ENCODE measurements around the gene THAP11. TPM values are rescaled to one million over a fixed set of nuclear protein-coding genes. Genes with fewer than 3 reads are reported as not detected.

The THAP11 gene
- total and polyA plus RNA-seq, 3 experiments from 2014 or later = 52.6 to 153 (median 55.1) TPM

GRCh38 chr16:67837811-67838210 is 4.3 kb upstream of the THAP11 start:
- Mint-ChIP-seq H3K4me3 (peak overlapping the region in 1 of 7 donors; percentile 40), H3K4me1 (peaks cover 14 to 22% (median 18%) of the 10 kb centered on the region in 3 donors), H3K27me3 (peaks cover 0 to 1% of the 10 kb centered on the region in 2 donors), H3K27ac (peak overlapping the region in 1 of 8 donors; percentile 14), H3K9me3 (no peaks in the 10 kb centered on the region), H3K36me3 (peaks cover 0 to 11% (median 0%) of the 10 kb centered on the region in 3 donors)
- ChIA-PET CTCF (interaction anchor here (1.7 kb wide), 1 partner anchor 21 kb away, joined by 7 read pairs; no protein-coding TSS in a partner anchor), POLR2A (interaction anchor here (0.6 kb wide), 1 partner anchor 34 kb away, joined by 4 read pairs; no protein-coding TSS in a partner anchor)
- peaks cover 17% of the 10 kb centered on the region for H3K4me1 ChIP-seq (ENCODE audit: insufficient read depth, low read length)
- no peaks in the 10 kb centered on the region for H3K27me3 ChIP-seq (ENCODE audit: insufficient read depth, low read length, poor library complexity, severe bottlenecking)
- H3K36me3 ChIP-seq (ENCODE audit: insufficient read depth, low read length) = no peaks in the 10 kb centered on the region
- no peak overlapping the region for H3K27ac ChIP-seq (ENCODE audit: low read depth, low read length)
- H3K9me3 ChIP-seq (ENCODE audit: low read length) = no peaks in the 10 kb centered on the region
- H3K4me3 ChIP-seq (ENCODE audit: low read length) = no peak overlapping the region
- DNase-seq = no peak

- H3K4me1 ChIP-seq (ENCODE audit: insufficient read depth, low read length) = peaks cover 41% of the 10 kb centered on the region
- Mint-ChIP-seq H3K4me3 (peak overlapping the region; percentile 26 to 99 (median 96)), H3K27ac (peak overlapping the region; percentile 75 to 99 (median 98)), H3K9me3 (no peaks in the 10 kb centered on the region), H3K27me3 (no peaks in the 10 kb centered on the region), H3K36me3 (peaks cover 0 to 23% (median 0%) of the 10 kb centered on the region in 3 donors), H3K4me1 (peaks cover 33 to 43% (median 39%) of the 10 kb centered on the region in 3 donors)
- peak overlapping the region; percentile 90 for H3K27ac ChIP-seq (ENCODE audit: low read depth, low read length)
- no peak for DNase-seq
- H3K4me3 ChIP-seq (ENCODE audit: low read length) = peak overlapping the region; percentile 99
- ChIA-PET CTCF (interaction anchor here (1.0 to 3.2 kb wide), 5 partner anchors 24 to 42 kb away, joined by 3 to 20 read pairs (median 4); no protein-coding TSS in a partner anchor), POLR2A (no interaction called here)
- no peaks in the 10 kb centered on the region for H3K27me3 ChIP-seq (ENCODE audit: insufficient read depth, low read length, poor library complexity, severe bottlenecking)
- H3K36me3 ChIP-seq (ENCODE audit: insufficient read depth, low read length) = no peaks in the 10 kb centered on the region
- H3K9me3 ChIP-seq (ENCODE audit: low read length) = no peaks in the 10 kb centered on the region
These were observed 813 bp upstream of the THAP11 start for GRCh38 chr16:67841198-67841815.

GRCh38 chr16:67842509-67843342 is 606 bp downstream of the THAP11 start:
- peaks cover 36 to 47% (median 44%) of the 10 kb centered on the region in 3 donors for H3K4me1 Mint-ChIP-seq
- H3K27ac Mint-ChIP-seq = peak overlapping the region; percentile 91 to 99 (median 96)
- ChIA-PET CTCF (interaction anchor here (0.8 to 1.7 kb wide), 5 partner anchors 9 to 72 kb away, joined by 3 to 7 read pairs (median 3); no protein-coding TSS in a partner anchor), POLR2A (interaction anchor here (0.9 to 2.1 kb wide), 5 partner anchors 26 to 280 kb away, joined by 4 to 12 read pairs (median 5); partner anchors contain the start of genes EDC4, PSMB10, RANBP10 and TSNAXIP1)
- Histone ChIP-seq H3K27me3 (ENCODE audit: insufficient read depth, low read length, poor library complexity, severe bottlenecking) (no peaks in the 10 kb centered on the region), H3K4me1 (ENCODE audit: insufficient read depth, low read length) (peaks cover 46% of the 10 kb centered on the region), H3K4me3 (ENCODE audit: low read length) (peak overlapping the region; percentile 99), H3K9me3 (ENCODE audit: low read length) (no peaks in the 10 kb centered on the region), H3K36me3 (ENCODE audit: insufficient read depth, low read length) (no peaks in the 10 kb centered on the region), H3K27ac (ENCODE audit: low read depth, low read length) (peak overlapping the region; percentile 90)
- peak overlapping the region; percentile 90 to 98 (median 94) for H3K4me3 Mint-ChIP-seq
- peak; percentile 48 to 82 (median 73) for DNase-seq
- H3K36me3 Mint-ChIP-seq = peaks cover 0 to 24% (median 0%) of the 10 kb centered on the region in 3 donors
- no peaks in the 10 kb centered on the region for H3K27me3 Mint-ChIP-seq
- no peaks in the 10 kb centered on the region for H3K9me3 Mint-ChIP-seq

- H3K27me3 ChIP-seq (ENCODE audit: insufficient read depth, low read length, poor library complexity, severe bottlenecking) = no peaks in the 10 kb centered on the region
- peak overlapping the region; percentile 54 for H3K27ac ChIP-seq (ENCODE audit: low read depth, low read length)
- Mint-ChIP-seq H3K4me1 (peaks cover 40 to 52% (median 50%) of the 10 kb centered on the region in 3 donors), H3K36me3 (peaks cover 0 to 24% (median 0%) of the 10 kb centered on the region in 3 donors), H3K9me3 (no peaks in the 10 kb centered on the region), H3K4me3 (peak overlapping the region; percentile 90 to 98 (median 94)), H3K27ac (peak overlapping the region; percentile 91 to 99 (median 96)), H3K27me3 (no peaks in the 10 kb centered on the region)
- CTCF ChIA-PET = interaction anchor here (0.8 to 1.7 kb wide), 5 partner anchors 9 to 72 kb away, joined by 3 to 7 read pairs (median 3); no protein-coding TSS in a partner anchor
- H3K4me1 ChIP-seq (ENCODE audit: insufficient read depth, low read length) = peaks cover 52% of the 10 kb centered on the region
- peak overlapping the region; percentile 99 for H3K4me3 ChIP-seq (ENCODE audit: low read length)
- no peak for DNase-seq
- POLR2A ChIA-PET = interaction anchor here (0.9 to 2.1 kb wide), 5 partner anchors 26 to 280 kb away, joined by 4 to 12 read pairs (median 5); partner anchors contain the start of genes EDC4, PSMB10, RANBP10 and TSNAXIP1
- H3K36me3 ChIP-seq (ENCODE audit: insufficient read depth, low read length) = no peaks in the 10 kb centered on the region
- no peaks in the 10 kb centered on the region for H3K9me3 ChIP-seq (ENCODE audit: low read length)
These were observed 1.2 kb downstream of the THAP11 start for GRCh38 chr16:67843343-67843765.

- no peak overlapping the region for H3K27ac ChIP-seq (ENCODE audit: low read depth, low read length)
- CTCF ChIA-PET = interaction anchor here (0.8 to 3.2 kb wide), 7 partner anchors 10 to 323 kb away, joined by 3 to 23 read pairs (median 6); partner anchors contain the start of genes RANBP10 and TSNAXIP1
- Mint-ChIP-seq H3K9me3 (no peaks in the 10 kb centered on the region), H3K27me3 (no peaks in the 10 kb centered on the region), H3K36me3 (peaks cover 0 to 24% (median 0%) of the 10 kb centered on the region in 3 donors), H3K27ac (peak overlapping the region; percentile 23 to 99 (median 86)), H3K4me1 (peaks cover 43 to 58% (median 57%) of the 10 kb centered on the region in 3 donors), H3K4me3 (peak overlapping the region; percentile 57 to 98 (median 87))
- peaks cover 58% of the 10 kb centered on the region for H3K4me1 ChIP-seq (ENCODE audit: insufficient read depth, low read length)
- POLR2A ChIA-PET = interaction anchor here (1.0 to 3.1 kb wide), 5 partner anchors 11 to 91 kb away, joined by 3 to 12 read pairs (median 5); partner anchors contain the start of genes EDC4, PSMB10, RANBP10 and TSNAXIP1
- peak overlapping the region; percentile 46 for H3K4me3 ChIP-seq (ENCODE audit: low read length)
- H3K9me3 ChIP-seq (ENCODE audit: low read length) = no peaks in the 10 kb centered on the region
- H3K27me3 ChIP-seq (ENCODE audit: insufficient read depth, low read length, poor library complexity, severe bottlenecking) = no peaks in the 10 kb centered on the region
- no peak for DNase-seq
- no peaks in the 10 kb centered on the region for H3K36me3 ChIP-seq (ENCODE audit: insufficient read depth, low read length)
These were observed 2.4 kb downstream of the THAP11 start for GRCh38 chr16:67844497-67844896.

GRCh38 chr16:67845291-67846062 is 3.4 kb downstream of the THAP11 start:
- H3K4me3 Mint-ChIP-seq = peak overlapping the region; percentile 85 to 98 (median 87)
- no peaks in the 10 kb centered on the region for H3K27me3 Mint-ChIP-seq
- H3K4me1 Mint-ChIP-seq = peaks cover 43 to 58% (median 57%) of the 10 kb centered on the region in 3 donors
- peak overlapping the region; percentile 92 for H3K4me3 ChIP-seq (ENCODE audit: low read length)
- peak overlapping the region; percentile 82 for H3K27ac ChIP-seq (ENCODE audit: low read depth, low read length)
- DNase-seq = no peak
- H3K36me3 Mint-ChIP-seq = peaks cover 0 to 26% (median 0%) of the 10 kb centered on the region in 3 donors
- H3K36me3 ChIP-seq (ENCODE audit: insufficient read depth, low read length) = no peaks in the 10 kb centered on the region
- peak overlapping the region; percentile 48 to 99 (median 94) for H3K27ac Mint-ChIP-seq
- no peaks in the 10 kb centered on the region for H3K9me3 ChIP-seq (ENCODE audit: low read length)
- H3K27me3 ChIP-seq (ENCODE audit: insufficient read depth, low read length, poor library complexity, severe bottlenecking) = no peaks in the 10 kb centered on the region
- CTCF ChIA-PET = interaction anchor here (0.6 to 3.2 kb wide), 7 partner anchors 26 to 324 kb away, joined by 3 to 23 read pairs (median 3); no protein-coding TSS in a partner anchor
- POLR2A ChIA-PET = interaction anchor here (0.5 to 3.1 kb wide), 5 partner anchors 10 to 90 kb away, joined by 3 to 12 read pairs (median 4); partner anchors contain the start of genes RANBP10 and TSNAXIP1
- H3K9me3 Mint-ChIP-seq = peaks cover 0 to 2% (median 0%) of the 10 kb centered on the region in 5 donors
- H3K4me1 ChIP-seq (ENCODE audit: insufficient read depth, low read length) = peaks cover 58% of the 10 kb centered on the region

- no peaks in the 10 kb centered on the region for H3K36me3 ChIP-seq (ENCODE audit: insufficient read depth, low read length)
- ChIA-PET POLR2A (interaction anchor here (0.5 to 3.1 kb wide), 4 partner anchors 9 to 89 kb away, joined by 4 to 12 read pairs (median 6); partner anchors contain the start of genes RANBP10 and TSNAXIP1), CTCF (interaction anchor here (0.6 to 3.2 kb wide), 4 partner anchors 12 to 93 kb away, joined by 3 to 23 read pairs (median 4); no protein-coding TSS in a partner anchor)
- no peaks in the 10 kb centered on the region for H3K27me3 ChIP-seq (ENCODE audit: insufficient read depth, low read length, poor library complexity, severe bottlenecking)
- peaks cover 0 to 26% (median 0%) of the 10 kb centered on the region in 3 donors for H3K36me3 Mint-ChIP-seq
- peaks cover 0 to 2% (median 0%) of the 10 kb centered on the region in 5 donors for H3K9me3 Mint-ChIP-seq
- peak overlapping the region; percentile 82 for H3K27ac ChIP-seq (ENCODE audit: low read depth, low read length)
- no peak for DNase-seq
- H3K4me3 ChIP-seq (ENCODE audit: low read length) = peak overlapping the region; percentile 92
- peak overlapping the region; percentile 48 to 99 (median 94) for H3K27ac Mint-ChIP-seq
- peak overlapping the region; percentile 85 to 98 (median 87) for H3K4me3 Mint-ChIP-seq
- no peaks in the 10 kb centered on the region for H3K27me3 Mint-ChIP-seq
- H3K9me3 ChIP-seq (ENCODE audit: low read length) = no peaks in the 10 kb centered on the region
- H3K4me1 ChIP-seq (ENCODE audit: insufficient read depth, low read length) = peaks cover 58% of the 10 kb centered on the region
- H3K4me1 Mint-ChIP-seq = peaks cover 43 to 60% (median 57%) of the 10 kb centered on the region in 3 donors
These were observed 3.9 kb downstream of the THAP11 start for GRCh38 chr16:67846063-67846319.

All from CD8-positive, alpha-beta memory T cell (primary cell).